ENCODE measurements around the gene DLG1. TPM values are rescaled to one million over a fixed set of nuclear protein-coding genes. Genes with fewer than 3 reads are reported as not detected.

DLG1 gene
- total RNA-seq, 1 experiment from 2014 or later = 89.8 TPM

DNA sequence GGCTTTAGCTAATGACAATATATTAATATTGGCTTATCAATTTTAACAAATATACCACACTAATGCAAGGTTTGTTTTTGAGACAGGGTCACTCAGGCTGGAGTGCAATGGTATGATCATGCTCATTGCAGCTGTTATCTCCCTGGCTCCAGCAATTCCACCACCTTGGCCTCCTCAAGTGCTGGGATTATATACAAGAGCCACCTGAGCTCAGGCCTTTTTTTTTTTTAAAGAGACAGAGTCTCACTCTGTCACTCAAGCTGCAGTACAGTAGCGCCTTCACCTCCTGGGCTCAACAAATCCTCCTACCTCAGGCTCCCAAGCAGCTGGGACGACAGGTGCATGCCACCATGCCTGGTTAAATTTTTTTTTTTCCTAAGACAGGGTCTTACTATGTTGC, 11.7 kb downstream of the DLG1 start:
- ATAC-seq (no peak), DNase-seq (ENCODE audit: low read depth, low spot score) (no peak)
- H3K4me2 ChIP-seq (ENCODE audit: low read length) = no peak overlapping the region
- no peak overlapping the region for H3K9ac ChIP-seq (ENCODE audit: low read length)
- H3K36me3 ChIP-seq (ENCODE audit: control insufficient read depth in 1 of 2, insufficient read depth in 2 of 2, low read length in 2 of 2) = peaks cover 20 to 21% of the 10 kb centered on the region in 2 experiments
- no peak overlapping the region for H3K27ac ChIP-seq (ENCODE audit: low read depth, low read length)
- H3K27me3 ChIP-seq (ENCODE audit: insufficient read depth, low read length) = no peaks in the 10 kb centered on the region
- intact Hi-C loops (cut with micrococcal nuclease) = no loop called here
- no peak overlapping the region for H2AFZ ChIP-seq (ENCODE audit: low read depth, low read length, poor library complexity, severe bottlenecking)
- TF ChIP-seq EGR1 (IDR thresholded peaks at IDR 0.05; ENCODE audit: low read depth) (no peak), RAD21 (IDR thresholded peaks at IDR 0.05; ENCODE audit: low read depth) (no peak), YY1 (IDR thresholded peaks at IDR 0.05; ENCODE audit: extremely low read depth, insufficient replicate concordance, low read depth, low read length) (no peak), SRF (IDR thresholded peaks at IDR 0.05; ENCODE audit: low read depth) (no peak), SIN3A (IDR thresholded peaks at IDR 0.05; ENCODE audit: low read depth) (no peak), ELF1 (IDR thresholded peaks at IDR 0.05; ENCODE audit: borderline replicate concordance, low read depth) (no peak), EZH2phosphoT487 (IDR thresholded peaks at IDR 0.05; ENCODE audit: borderline replicate concordance) (no peak), TCF7L2 (IDR thresholded peaks at IDR 0.05; ENCODE audit: borderline replicate concordance, extremely low read depth, insufficient read depth, insufficient read length) (no peak), SP1 (IDR thresholded peaks at IDR 0.05; ENCODE audit: low read depth) (no peak), ZFX (IDR thresholded peaks at IDR 0.05) (no peak), CEBPB (IDR thresholded peaks at IDR 0.05; ENCODE audit: low read depth) (no peak), ZNF274 (IDR thresholded peaks at IDR 0.05; ENCODE audit: low read depth, low read length) (no peak), EZH2 (IDR thresholded peaks at IDR 0.05) (no peak), POLR2A (IDR thresholded peaks at IDR 0.05; ENCODE audit: borderline replicate concordance, extremely low read depth, insufficient read depth, insufficient read length) (no peak), CBX3 (IDR thresholded peaks at IDR 0.05; ENCODE audit: low read depth) (no peak)
- TF ChIP-seq, protein P1, sequence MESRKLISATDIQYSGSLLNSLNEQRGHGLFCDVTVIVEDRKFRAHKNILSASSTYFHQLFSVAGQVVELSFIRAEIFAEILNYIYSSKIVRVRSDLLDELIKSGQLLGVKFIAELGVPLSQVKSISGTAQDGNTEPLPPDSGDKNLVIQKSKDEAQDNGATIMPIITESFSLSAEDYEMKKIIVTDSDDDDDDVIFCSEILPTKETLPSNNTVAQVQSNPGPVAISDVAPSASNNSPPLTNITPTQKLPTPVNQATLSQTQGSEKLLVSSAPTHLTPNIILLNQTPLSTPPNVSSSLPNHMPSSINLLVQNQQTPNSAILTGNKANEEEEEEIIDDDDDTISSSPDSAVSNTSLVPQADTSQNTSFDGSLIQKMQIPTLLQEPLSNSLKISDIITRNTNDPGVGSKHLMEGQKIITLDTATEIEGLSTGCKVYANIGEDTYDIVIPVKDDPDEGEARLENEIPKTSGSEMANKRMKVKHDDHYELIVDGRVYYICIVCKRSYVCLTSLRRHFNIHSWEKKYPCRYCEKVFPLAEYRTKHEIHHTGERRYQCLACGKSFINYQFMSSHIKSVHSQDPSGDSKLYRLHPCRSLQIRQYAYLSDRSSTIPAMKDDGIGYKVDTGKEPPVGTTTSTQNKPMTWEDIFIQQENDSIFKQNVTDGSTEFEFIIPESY (IDR thresholded peaks at IDR 0.05; ENCODE audit: extremely low read depth, insufficient replicate concordance, low read length) = no peak
- TF ChIP-seq, protein P2, sequence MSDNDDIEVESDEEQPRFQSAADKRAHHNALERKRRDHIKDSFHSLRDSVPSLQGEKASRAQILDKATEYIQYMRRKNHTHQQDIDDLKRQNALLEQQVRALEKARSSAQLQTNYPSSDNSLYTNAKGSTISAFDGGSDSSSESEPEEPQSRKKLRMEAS (IDR thresholded peaks at IDR 0.05) = no peak
- TF ChIP-seq, protein P3, sequence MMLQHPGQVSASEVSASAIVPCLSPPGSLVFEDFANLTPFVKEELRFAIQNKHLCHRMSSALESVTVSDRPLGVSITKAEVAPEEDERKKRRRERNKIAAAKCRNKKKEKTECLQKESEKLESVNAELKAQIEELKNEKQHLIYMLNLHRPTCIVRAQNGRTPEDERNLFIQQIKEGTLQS (IDR thresholded peaks at IDR 0.05) = no peak
- BruUV-seq (replicated peaks) = no TSS peak
- ChIA-PET CTCF (interaction anchor here (1.2 kb wide), 1 partner anchor 18 kb away, joined by 4 read pairs; no protein-coding TSS in a partner anchor), RAD21 (ENCODE audit: low non-redundant PET in 1 of 2, low total read pairs in 2 of 2, uncharacterized antibody in 2 of 2, unreplicated experiment in 2 of 2) (no interaction called here), POLR2A (no interaction called here)
- peaks cover 97% of the 10 kb centered on the region for H3K79me2 ChIP-seq (ENCODE audit: insufficient read depth, low read length)
- no peak overlapping the region for H3K4me3 ChIP-seq (replicated peaks in 1 of 2; ENCODE audit: low read depth in 1 of 2, low read length in 2 of 2)
- peaks cover 3% of the 10 kb centered on the region; the same call in 1 of the 2 replicates for H4K20me1 ChIP-seq (ENCODE audit: insufficient read depth)
- no peaks in the 10 kb centered on the region for H3K9me3 ChIP-seq (ENCODE audit: control insufficient read depth in 1 of 2, insufficient read depth in 1 of 2, low read depth in 1 of 2, low read length in 2 of 2)
- H3K9me2 ChIP-seq (ENCODE audit: insufficient read depth) = no peaks in the 10 kb centered on the region
- H3K4me1 ChIP-seq (ENCODE audit: control insufficient read depth in 1 of 2, insufficient read depth in 2 of 2, low read length in 2 of 2) = no peaks in the 10 kb centered on the region

Measured in HCT116 (cell line).